Liver (tissue), 9 donors: Measurements from ENCODE around the gene FLRT2. TPM values are rescaled to one million over a fixed set of nuclear protein-coding genes. Genes with fewer than 3 reads are reported as not detected.

Experiments used
- DNase-seq: peaks from one replicate; pipeline ENCODE4 v3.0.0-alpha.2; 2017; ENCODE audit warnings: low spot score
- H3K27ac ChIP-seq, 2 donors: one replicate each; pipeline ENCODE4 v1.7.0; 2013; ENCODE audit warnings: inconsistent platforms in 2 of 2, low read length in 2 of 2, control low read depth in 1 of 2, low read depth in 1 of 2, mild to moderate bottlenecking in 1 of 2
- H3K27me3 ChIP-seq, 4 donors: one replicate each; pipeline versions ENCODE4 v1.6.1 to v1.7.0; 2013; ENCODE audit warnings: low read length in 3 of 4, inconsistent platforms in 1 of 4, mild to moderate bottlenecking in 1 of 4, moderate library complexity in 1 of 4; ENCODE audit not compliant: control insufficient read depth in 4 of 4, insufficient read depth in 4 of 4
- H3K36me3 ChIP-seq, 4 donors: one replicate each; pipeline versions ENCODE4 v1.6.1 to v1.7.0; 2013; ENCODE audit warnings: low read length in 3 of 4, mild to moderate bottlenecking in 3 of 4, low read depth in 1 of 4, moderate library complexity in 1 of 4; ENCODE audit not compliant: control insufficient read depth in 4 of 4, insufficient read depth in 3 of 4
- H3K4me1 ChIP-seq, 4 donors: one replicate each; pipeline versions ENCODE4 v1.6.1 to v1.7.0; 2013; ENCODE audit warnings: low read length in 3 of 4, mild to moderate bottlenecking in 3 of 4, moderate library complexity in 1 of 4; ENCODE audit not compliant: control insufficient read depth in 4 of 4, insufficient read depth in 4 of 4
- H3K4me3 ChIP-seq, 3 donors: one replicate each; pipeline versions ENCODE4 v1.6.1 to v1.7.0; 2013; ENCODE audit warnings: low read length in 3 of 3, control low read depth in 1 of 3, low read depth in 1 of 3, mild to moderate bottlenecking in 1 of 3
- H3K9ac ChIP-seq, 2 donors: one replicate each; pipeline ENCODE4 v1.7.0; 2013; ENCODE audit warnings: low read length in 2 of 2, mild to moderate bottlenecking in 2 of 2, moderate library complexity in 2 of 2, control low read depth in 1 of 2, low read depth in 1 of 2
- H3K9me3 ChIP-seq, 4 donors: one replicate each; pipeline versions ENCODE4 v1.6.1 to v1.7.0; 2013; ENCODE audit warnings: low read length in 3 of 4; ENCODE audit not compliant: control insufficient read depth in 4 of 4
- ATF3 ChIP-seq: IDR thresholded peaks from 2 replicates; pipeline ENCODE4 v1.6.1; 2016; ENCODE audit warnings: antibody characterized with exemption
- EGR1 ChIP-seq, 2 donors: IDR thresholded peaks; 2 replicates each; pipeline ENCODE4 v1.6.1; 2016 to 2018; ENCODE audit warnings: antibody characterized with exemption in 2 of 2, low read depth in 2 of 2
- FOXA1 ChIP-seq: IDR thresholded peaks from 2 replicates; pipeline ENCODE4 v1.6.1; 2016; ENCODE audit warnings: antibody characterized with exemption
- FOXA2 ChIP-seq: IDR thresholded peaks from 2 replicates; pipeline ENCODE4 v1.6.1; 2016; ENCODE audit warnings: antibody characterized with exemption
- GABPA ChIP-seq, 2 donors: IDR thresholded peaks in 1 of 2; conservative IDR thresholded peaks in 1 of 2; 2 replicates each; pipeline ENCODE4 v1.6.1; 2016; ENCODE audit warnings: antibody characterized with exemption in 2 of 2, mild to moderate bottlenecking in 1 of 2, moderate library complexity in 1 of 2
- HNF4A ChIP-seq, 2 donors: conservative IDR thresholded peaks; 2 replicates each; pipeline ENCODE4 v1.6.1; 2016; ENCODE audit warnings: antibody characterized with exemption in 2 of 2, mild to moderate bottlenecking in 2 of 2
- HNF4G ChIP-seq: IDR thresholded peaks from 2 replicates; pipeline ENCODE4 v1.6.1; 2016; ENCODE audit warnings: antibody characterized with exemption
- JUND ChIP-seq, 2 donors: IDR thresholded peaks; 2 replicates each; pipeline ENCODE4 v1.6.1; 2016; ENCODE audit warnings: antibody characterized with exemption in 2 of 2
- NR2F2 ChIP-seq: IDR thresholded peaks from 2 replicates; pipeline ENCODE4 v1.6.1; 2016; ENCODE audit warnings: antibody characterized with exemption
- RAD21 ChIP-seq, 2 donors: IDR thresholded peaks; 2 replicates each; pipeline ENCODE4 v1.6.1; 2016; ENCODE audit warnings: antibody characterized with exemption in 2 of 2, mild to moderate bottlenecking in 2 of 2
- REST ChIP-seq: IDR thresholded peaks from 2 replicates; pipeline ENCODE4 v1.6.1; 2016; ENCODE audit warnings: antibody characterized with exemption, mild to moderate bottlenecking
- RXRA ChIP-seq, 2 donors: IDR thresholded peaks; 2 replicates each; pipeline ENCODE4 v1.6.1; 2017 to 2018; ENCODE audit warnings: antibody characterized with exemption in 2 of 2, mild to moderate bottlenecking in 1 of 2
- SP1 ChIP-seq: IDR thresholded peaks from 2 replicates; pipeline ENCODE4 v1.6.1; 2018; ENCODE audit warnings: antibody characterized with exemption, mild to moderate bottlenecking
- TAF1 ChIP-seq: conservative IDR thresholded peaks from 2 replicates; pipeline ENCODE4 v1.6.1; 2016; ENCODE audit warnings: antibody characterized with exemption, mild to moderate bottlenecking
- YY1 ChIP-seq: IDR thresholded peaks from 2 replicates; pipeline ENCODE4 v1.6.1; 2016; ENCODE audit warnings: antibody characterized with exemption, mild to moderate bottlenecking
- ZBTB33 ChIP-seq: IDR thresholded peaks from 2 replicates; pipeline ENCODE4 v1.6.1; 2016; ENCODE audit warnings: antibody characterized with exemption
- WGBS: extraction: QIAGEN DNeasy Blood & Tissue Kit; methylation state at CpG from one replicate; pipeline ENCODE4 v1.1.7; 2013; 5-methylcytosine and 5-hydroxymethylcytosine counted together
- polyA plus RNA-seq, 2 donors: library from polyadenylated mRNA; stranded (reverse) in 1 of 2; unstranded in 1 of 2; fragments of 200-250 nt in 1 of 2; fragments of >200 nt in 1 of 2; fragmentation: Nextera tagmentation in 1 of 2; extraction: Ambion mirVana in 1 of 2; gene quantifications; one replicate each; pipeline versions ENCODE4 v1.2.1 to v1.2.3, GENCODE V29; 2013 to 2015
- total RNA-seq, 2 donors: library from RNA; depleted of rRNA; stranded (reverse); fragments of >200 nt; gene quantifications; one replicate each; pipeline ENCODE4 v1.2.3, GENCODE V29; 2014
- TF ChIP-seq, protein P1 (sequence below): fragments of 150-350 bp; IDR thresholded peaks from 2 replicates; pipeline ENCODE4 v1.5.1; 2017; ENCODE audit warnings: improper control_type of control experiment, low read depth, low read length; ENCODE audit not compliant: missing input control
- TF ChIP-seq, protein P2 (sequence below): IDR thresholded peaks from 2 replicates; pipeline ENCODE4 v1.6.1; 2016; ENCODE audit warnings: antibody characterized with exemption
- donor health status: healthy.
- donor health status: healthy.
- donor health status: healthy.
- donor health status: healthy.
- donor health status: healthy.

FLRT2 gene
- total and polyA plus RNA-seq, 4 donors = 0.90 to 8.2 (median 1.8) TPM

- no peaks in the 10 kb centered on the region for H3K9me3 ChIP-seq
- no peaks in the 10 kb centered on the region for H3K27me3 ChIP-seq
- no peak for DNase-seq
- no peak for TF ChIP-seq SP1
- H3K4me3 ChIP-seq = no peak overlapping the region
- WGBS = 27% methylated on average over 2 of the region's 2 CpGs
- H3K4me1 ChIP-seq = peaks cover 0 to 4% (median 0%) of the 10 kb centered on the region in 4 donors
- H3K27ac ChIP-seq = no peak overlapping the region
- no peak overlapping the region for H3K9ac ChIP-seq
- no peaks in the 10 kb centered on the region for H3K36me3 ChIP-seq
These were observed 46.9 kb upstream of the FLRT2 start for GRCh38 chr14:85483037-85483436.

- H3K27ac ChIP-seq = no peak overlapping the region
- no peak for DNase-seq
- TF ChIP-seq ZBTB33 (no peak), YY1 (no peak), HNF4G (no peak), EGR1 (IDR thresholded peaks at IDR 0.05; ENCODE audit: low read depth in 2 of 2) (no peak), FOXA1 (no peak), JUND (IDR thresholded peaks at IDR 0.05) (no peak), RXRA (IDR thresholded peaks at IDR 0.05) (no peak), FOXA2 (no peak), NR2F2 (no peak), REST (no peak), ATF3 (no peak), TAF1 (no peak), GABPA (IDR thresholded peaks at IDR 0.05 in 1 of 2, conservative IDR thresholded peaks at IDR 0.05 in 1 of 2) (no peak), HNF4A (conservative IDR thresholded peaks at IDR 0.05) (no peak), RAD21 (IDR thresholded peaks at IDR 0.05) (no peak), SP1 (no peak)
- TF ChIP-seq, protein P1, sequence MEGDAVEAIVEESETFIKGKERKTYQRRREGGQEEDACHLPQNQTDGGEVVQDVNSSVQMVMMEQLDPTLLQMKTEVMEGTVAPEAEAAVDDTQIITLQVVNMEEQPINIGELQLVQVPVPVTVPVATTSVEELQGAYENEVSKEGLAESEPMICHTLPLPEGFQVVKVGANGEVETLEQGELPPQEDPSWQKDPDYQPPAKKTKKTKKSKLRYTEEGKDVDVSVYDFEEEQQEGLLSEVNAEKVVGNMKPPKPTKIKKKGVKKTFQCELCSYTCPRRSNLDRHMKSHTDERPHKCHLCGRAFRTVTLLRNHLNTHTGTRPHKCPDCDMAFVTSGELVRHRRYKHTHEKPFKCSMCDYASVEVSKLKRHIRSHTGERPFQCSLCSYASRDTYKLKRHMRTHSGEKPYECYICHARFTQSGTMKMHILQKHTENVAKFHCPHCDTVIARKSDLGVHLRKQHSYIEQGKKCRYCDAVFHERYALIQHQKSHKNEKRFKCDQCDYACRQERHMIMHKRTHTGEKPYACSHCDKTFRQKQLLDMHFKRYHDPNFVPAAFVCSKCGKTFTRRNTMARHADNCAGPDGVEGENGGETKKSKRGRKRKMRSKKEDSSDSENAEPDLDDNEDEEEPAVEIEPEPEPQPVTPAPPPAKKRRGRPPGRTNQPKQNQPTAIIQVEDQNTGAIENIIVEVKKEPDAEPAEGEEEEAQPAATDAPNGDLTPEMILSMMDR = no peak
- TF ChIP-seq, protein P2, sequence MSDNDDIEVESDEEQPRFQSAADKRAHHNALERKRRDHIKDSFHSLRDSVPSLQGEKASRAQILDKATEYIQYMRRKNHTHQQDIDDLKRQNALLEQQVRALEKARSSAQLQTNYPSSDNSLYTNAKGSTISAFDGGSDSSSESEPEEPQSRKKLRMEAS = no peak
- H3K36me3 ChIP-seq = no peaks in the 10 kb centered on the region
- H3K27me3 ChIP-seq = no peaks in the 10 kb centered on the region
- H3K4me3 ChIP-seq = no peak overlapping the region
- no peaks in the 10 kb centered on the region for H3K9me3 ChIP-seq
- H3K9ac ChIP-seq = no peak overlapping the region
- peaks cover 0 to 4% (median 0%) of the 10 kb centered on the region in 4 donors for H3K4me1 ChIP-seq
These were observed 46.3 kb upstream of the FLRT2 start for GRCh38 chr14:85483652-85484051.
